Umbilical cord (tissue), 2 donors: Measurements from ENCODE around the gene PGAM1. TPM values are rescaled to one million over a fixed set of nuclear protein-coding genes. Genes with fewer than 3 reads are reported as not detected.
"Not testable (repeated sequence)": the region's sequence is repeated elsewhere in the genome, so short reads cannot be mapped to it uniquely, and the experiment has no call there.

Experiments
- DNase-seq: peaks from one replicate; pipeline ENCODE4 v3.0.0-alpha.2; 2015; ENCODE audit warnings: low spot score
- total RNA-seq: library from RNA; depleted of rRNA; stranded (reverse); fragments of >200 nt; gene quantifications from one replicate; pipeline ENCODE4 v1.2.3, GENCODE V29; 2014; ENCODE audit warnings: low replicate concordance; ENCODE audit not compliant: insufficient read depth

The PGAM1 gene
- total RNA-seq, 1 donor from 2014 or later: 165 TPM

GRCh38 chr10:97456686-97457065 is 30.7 kb downstream of the PGAM1 start:
- DNase-seq: no peak

- no peak for DNase-seq
Measured at GRCh38 chr10:97459111-97459510, 33.1 kb downstream of the PGAM1 start.

- DNase-seq: no peak
Measured at GRCh38 chr10:97459933-97460332, 33.9 kb downstream of the PGAM1 start.

GRCh38 chr10:97462309-97462708 is 36.3 kb downstream of the PGAM1 start:
- no peak for DNase-seq

- DNase-seq: peak; percentile 42
Measured at GRCh38 chr10:97463363-97464132, 37.6 kb downstream of the PGAM1 start.

- DNase-seq: no peak
Measured at GRCh38 chr10:97464226-97464625, 38.2 kb downstream of the PGAM1 start.

GRCh38 chr10:97465982-97466381 is 40.0 kb downstream of the PGAM1 start:
- no peak for DNase-seq

GRCh38 chr10:97466755-97467154 is 40.8 kb downstream of the PGAM1 start:
- DNase-seq: no peak

- DNase-seq: no peak
Measured at GRCh38 chr10:97468162-97468561, 42.2 kb downstream of the PGAM1 start.

GRCh38 chr10:97468781-97469180 is 42.8 kb downstream of the PGAM1 start:
- not testable (repeated sequence) for DNase-seq

- DNase-seq: no peak
Measured at GRCh38 chr10:97474918-97475317, 48.9 kb downstream of the PGAM1 start.

GRCh38 chr10:97475936-97476594 is 50.1 kb downstream of the PGAM1 start:
- no peak for DNase-seq

- not testable (repeated sequence) for DNase-seq
Measured at GRCh38 chr10:97479410-97479809, 53.4 kb downstream of the PGAM1 start.

GRCh38 chr10:97479939-97480338 is 53.9 kb downstream of the PGAM1 start:
- no peak for DNase-seq

GRCh38 chr10:97481071-97481470 is 55.1 kb downstream of the PGAM1 start:
- DNase-seq: no peak

GRCh38 chr10:97482381-97482780 is 56.4 kb downstream of the PGAM1 start:
- no peak for DNase-seq

Other genes starting within 250 kb of the PGAM1 start
- 0.72 TPM for gene SLIT1, start 240.2 kb upstream of the PGAM1 start, total RNA-seq
- gene ARHGAP19, start 133.6 kb upstream of the PGAM1 start, total RNA-seq: 15.2 TPM
- gene FRAT1, start 106.9 kb upstream of the PGAM1 start, total RNA-seq: 4.1 TPM
- gene FRAT2, start 91.5 kb upstream of the PGAM1 start, total RNA-seq: 5.1 TPM
- gene RRP12, start 24.9 kb upstream of the PGAM1 start, total RNA-seq: 9.6 TPM
- 16.1 TPM for gene EXOSC1, start 19.8 kb downstream of the PGAM1 start, total RNA-seq
- 35.9 TPM for gene ZDHHC16, start 20.0 kb downstream of the PGAM1 start, total RNA-seq
- gene MMS19, start 72.2 kb downstream of the PGAM1 start, total RNA-seq: 66.2 TPM
- 16.9 TPM for gene UBTD1, start 72.7 kb downstream of the PGAM1 start, total RNA-seq
- not detected for gene ANKRD2, start 146.6 kb downstream of the PGAM1 start, total RNA-seq
- gene HOGA1, start 158.2 kb downstream of the PGAM1 start, total RNA-seq: 5.1 TPM
- gene C10orf62, start 163.5 kb downstream of the PGAM1 start, total RNA-seq: 0.96 TPM
- gene MORN4, start 207.3 kb downstream of the PGAM1 start, total RNA-seq: 0.48 TPM
- gene PI4K2A, start 214.5 kb downstream of the PGAM1 start, total RNA-seq: 11.6 TPM